GM21825 (cell line): ENCODE results near the gene TAS2R42.

Experiments used
- ATAC-seq: cut with Tn5 transposase; IDR thresholded peaks from one replicate; pipeline ENCODE4 v1.9.1; 2021; ENCODE audit warnings: mild to moderate bottlenecking, moderate library complexity; ENCODE audit not compliant: unreplicated experiment

Gene TAS2R42

GRCh38 chr12:11186837-11187236 is at the start of gene TAS2R42:
Gene TAS2R42 (minus strand): TSS chr12:11186937. CDS start chr12:11186937, 0 bp downstream.
- ATAC-seq, result no peak

DNA sequence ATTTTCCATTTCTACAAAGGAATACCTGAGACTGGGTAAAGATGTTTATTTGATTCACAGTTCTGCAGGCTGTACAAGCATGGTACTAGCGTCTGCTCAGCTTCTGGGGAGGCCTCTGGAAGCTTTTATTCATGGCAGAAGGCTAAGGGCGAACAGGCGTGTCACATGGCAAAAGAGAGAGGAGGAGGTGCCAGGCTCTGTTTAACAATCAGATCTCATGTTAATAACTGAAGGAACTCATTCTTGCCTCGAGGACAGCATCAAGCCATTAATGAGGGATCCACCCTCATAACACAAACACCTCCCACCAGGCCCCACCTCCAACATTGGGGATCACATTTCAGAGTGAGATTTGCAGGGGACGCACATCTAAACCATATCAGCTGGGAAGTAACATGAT is 46.8 kb upstream of the TAS2R42 start:
- ATAC-seq, result no peak

DNA sequence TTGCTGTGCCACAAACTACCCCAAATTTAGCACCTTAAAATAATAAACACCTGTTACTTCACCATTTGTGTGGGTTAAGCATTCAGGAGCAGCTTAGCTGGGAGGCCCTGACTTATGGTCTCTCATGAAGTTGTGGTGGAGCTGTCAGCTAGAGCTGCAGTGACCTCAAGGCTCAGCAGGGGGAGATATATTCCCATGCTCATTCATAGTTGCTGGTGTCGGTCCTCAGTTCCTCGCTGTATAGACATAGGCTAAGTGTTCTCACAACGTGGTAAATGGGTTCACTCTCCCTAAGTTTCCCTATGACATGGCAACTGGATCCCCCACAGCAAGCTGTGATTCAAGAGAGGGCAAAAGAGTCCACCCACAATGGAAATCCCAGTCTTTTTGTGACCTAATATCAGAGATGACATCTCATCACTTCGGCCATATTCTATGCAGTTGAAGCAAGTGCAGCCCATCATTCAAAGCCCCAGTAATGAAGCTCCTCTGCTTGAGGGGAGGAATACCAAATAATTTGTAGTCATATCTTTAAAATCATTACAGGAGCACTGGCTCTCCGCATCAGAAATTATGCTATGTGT is 41.7 kb upstream of the TAS2R42 start:
- no peak for ATAC-seq

DNA sequence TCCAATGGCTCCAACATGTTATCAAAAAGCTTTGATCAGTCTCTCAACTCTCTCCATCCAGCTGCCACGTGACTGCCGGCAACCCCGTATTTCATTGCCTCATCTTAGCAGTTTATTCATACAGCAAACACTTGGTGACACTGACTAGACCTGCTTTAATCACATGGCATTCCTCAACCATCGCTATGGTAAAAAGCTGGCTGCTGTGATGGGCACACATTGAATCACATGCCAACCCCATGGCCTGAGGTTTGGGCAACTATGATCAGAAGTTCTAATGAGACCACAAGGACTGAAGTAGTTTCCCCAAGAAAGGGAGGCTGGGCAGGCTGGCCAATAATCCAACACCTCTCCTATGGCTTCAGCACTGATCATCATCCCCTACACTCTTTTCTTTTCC is 40.6 kb upstream of the TAS2R42 start:
- no peak for ATAC-seq

DNA sequence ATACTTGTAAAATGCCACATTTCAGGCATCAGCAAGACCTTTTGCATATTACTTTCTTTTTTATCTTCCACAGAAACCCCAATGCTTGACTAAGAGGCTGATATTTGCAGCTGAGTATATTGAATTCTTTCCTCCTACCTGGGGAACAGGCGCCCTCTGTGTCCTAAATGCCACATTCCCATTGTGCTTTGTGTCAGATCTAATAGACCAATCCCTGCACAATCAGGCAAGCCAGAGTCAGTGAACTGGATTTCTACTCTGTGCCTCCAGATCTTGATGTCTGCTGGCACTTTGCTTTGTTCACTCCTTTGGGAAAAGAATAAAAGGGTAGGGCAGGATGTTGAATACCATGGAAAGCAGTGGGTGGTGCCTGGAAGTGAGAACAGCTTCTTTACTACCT is 22.4 kb upstream of the TAS2R42 start:
- no peak for ATAC-seq

GRCh38 chr12:11204173-11204572 is 17.4 kb upstream of the TAS2R42 start:
- no peak for ATAC-seq

GRCh38 chr12:11202811-11203210 is 16.1 kb upstream of the TAS2R42 start:
- no peak for ATAC-seq

DNA sequence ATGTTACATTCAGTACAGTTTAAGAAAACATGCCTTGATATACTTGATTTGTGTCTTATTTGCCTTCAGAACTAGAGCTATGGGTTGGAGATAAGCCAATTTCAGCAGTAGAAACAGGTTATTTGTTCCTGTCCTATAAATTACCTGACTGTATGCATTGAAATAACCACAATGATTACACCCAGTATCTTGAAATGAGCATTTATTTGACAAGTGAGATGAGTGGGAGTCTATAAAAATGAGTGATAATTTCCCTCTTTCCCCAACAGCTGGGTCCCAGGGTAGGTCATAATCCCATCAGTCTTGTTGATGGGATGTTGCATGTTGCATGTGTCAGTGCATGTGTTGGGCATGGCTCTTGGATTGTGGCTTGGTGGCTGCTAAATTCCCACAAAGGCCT is 3.7 kb downstream of the TAS2R42 start:
- no peak for ATAC-seq

- no peak for ATAC-seq
These were observed 4.2 kb downstream of the TAS2R42 start for GRCh38 chr12:11182529-11182928.

- ATAC-seq, result no peak
These were observed 8.5 kb downstream of the TAS2R42 start for GRCh38 chr12:11178250-11178649.

GRCh38 chr12:11174022-11174421 is 12.7 kb downstream of the TAS2R42 start:
- no peak for ATAC-seq

- ATAC-seq, result no peak
These were observed 14.6 kb downstream of the TAS2R42 start for GRCh38 chr12:11171969-11172675.

DNA sequence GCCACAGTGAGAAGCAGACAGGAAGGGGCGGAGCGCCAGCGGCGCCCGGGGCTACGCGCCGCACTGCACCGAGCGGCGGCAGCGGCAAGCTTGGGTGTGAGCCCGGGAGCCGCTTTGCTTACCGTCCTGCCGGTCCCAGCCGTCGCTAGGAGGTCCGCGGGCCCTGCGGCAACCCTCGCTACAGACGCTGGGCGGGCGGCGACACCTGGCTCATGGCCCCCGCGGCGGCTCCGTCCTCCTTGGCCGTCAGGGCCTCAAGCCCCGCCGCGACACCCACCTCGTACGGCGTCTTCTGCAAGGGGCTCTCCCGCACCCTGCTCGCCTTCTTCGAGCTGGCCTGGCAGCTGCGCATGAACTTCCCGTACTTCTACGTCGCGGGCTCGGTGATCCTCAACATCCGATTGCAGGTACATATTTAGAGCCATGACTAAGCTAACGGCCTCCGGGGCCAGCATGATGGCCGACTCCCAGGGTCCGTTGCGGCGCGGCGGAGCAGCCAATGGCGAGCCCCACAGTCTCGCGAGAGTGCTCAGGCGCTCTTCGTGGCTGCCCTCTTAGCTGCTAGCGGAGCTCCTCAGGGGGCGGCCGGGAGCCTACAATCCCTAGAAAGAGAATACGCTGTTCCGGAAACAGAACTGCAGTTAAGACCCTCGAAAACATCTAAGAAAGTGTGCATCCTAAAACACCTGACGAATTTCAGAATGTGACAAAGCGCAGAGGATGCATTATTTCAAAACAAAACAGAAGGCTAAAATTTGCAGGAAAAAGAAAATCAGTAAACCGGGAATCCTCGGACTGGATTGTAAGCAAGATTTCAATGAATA is 15.4 kb downstream of the TAS2R42 start, which contains the start of gene SMIM10L1:
Gene SMIM10L1 (plus strand): TSS at position 50 of the 824 bp plus-strand sequence. CDS start 163 bp downstream, at position 213.
- ATAC-seq, result peak; percentile 96

GRCh38 chr12:11170810-11171144 is 16.0 kb downstream of the TAS2R42 start:
- ATAC-seq, result no peak

DNA sequence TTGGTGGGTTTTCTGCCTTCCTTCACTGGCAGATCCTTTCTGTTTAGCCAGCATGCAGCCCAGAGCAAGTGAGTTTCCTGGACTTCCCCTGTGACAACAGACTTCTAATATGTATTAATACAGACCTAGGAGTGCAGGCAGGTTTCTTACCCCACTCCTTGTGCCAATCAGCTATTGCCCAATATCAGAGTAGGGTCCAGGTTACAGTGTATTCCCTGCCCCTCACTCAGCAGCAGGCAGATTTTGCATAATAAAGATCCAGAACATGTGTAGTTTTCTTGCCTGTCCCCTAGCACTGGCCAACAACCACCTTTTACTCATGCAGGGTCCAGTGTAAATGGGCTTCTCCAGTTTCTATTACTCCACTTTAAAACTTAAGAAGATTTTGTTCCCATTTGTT is 20.4 kb downstream of the TAS2R42 start:
- no peak for ATAC-seq

GRCh38 chr12:11164384-11164783 is 22.4 kb downstream of the TAS2R42 start:
- ATAC-seq, result no peak

- ATAC-seq, result no peak
These were observed 24.2 kb downstream of the TAS2R42 start for GRCh38 chr12:11162502-11162901.

GRCh38 chr12:11158885-11159444 is 27.8 kb downstream of the TAS2R42 start:
- no peak for ATAC-seq

- ATAC-seq, result no peak
These were observed 32.3 kb downstream of the TAS2R42 start for GRCh38 chr12:11154400-11154925.

- no peak for ATAC-seq
These were observed 34.0 kb downstream of the TAS2R42 start for GRCh38 chr12:11152725-11153124.

DNA sequence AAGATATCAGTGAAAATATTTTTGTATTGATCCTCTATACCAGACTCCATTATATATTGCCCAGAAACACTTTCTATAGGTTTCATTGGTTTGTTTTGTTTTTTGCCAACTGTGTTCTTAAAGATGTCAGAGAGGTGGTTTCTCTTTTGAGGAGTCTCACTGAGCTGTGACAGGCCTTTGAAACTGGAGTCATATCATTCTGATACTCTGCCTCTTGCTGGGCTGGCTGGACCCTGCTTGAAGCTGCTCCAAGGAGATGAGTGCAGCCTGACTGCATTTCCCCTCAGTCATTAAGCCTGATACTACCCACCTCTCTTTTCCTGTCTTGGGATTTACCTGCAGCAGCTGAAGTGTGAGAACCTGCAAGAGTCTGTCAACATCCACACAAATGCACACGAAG is 35.9 kb downstream of the TAS2R42 start:
- ATAC-seq, result no peak
